ENCODE measurements around the gene HDAC2.
"Not testable (repeated sequence)": the region's sequence is repeated elsewhere in the genome, so short reads cannot be mapped to it uniquely, and the experiment has no call there.

The HDAC2 gene

GRCh38 chr6:113910285-113910684 lies 60.7 kb downstream of the HDAC2 start:
- H3K9me3 ChIP-seq (ENCODE audit: control insufficient read depth, insufficient read depth, low read length); H3K36me3 ChIP-seq (ENCODE audit: control insufficient read depth, insufficient read depth, low read length); H3K4me3 ChIP-seq (ENCODE audit: low read depth, low read length); H3K27ac ChIP-seq (ENCODE audit: low read depth, low read length); H3K27me3 ChIP-seq (ENCODE audit: control insufficient read depth, insufficient read depth, low read length); H3K9ac ChIP-seq (ENCODE audit: low read depth, low read length); H3K4me1 ChIP-seq (ENCODE audit: control insufficient read depth, insufficient read depth, low read length): not testable (repeated sequence)

- Histone ChIP-seq H3K4me3 (ENCODE audit: low read depth, low read length) (no peak overlapping the region), H3K27ac (ENCODE audit: low read depth, low read length) (no peak overlapping the region), H3K9ac (ENCODE audit: low read depth, low read length) (no peak overlapping the region), H3K36me3 (ENCODE audit: control insufficient read depth, insufficient read depth, low read length) (no peaks in the 10 kb centered on the region), H3K27me3 (ENCODE audit: control insufficient read depth, insufficient read depth, low read length) (no peaks in the 10 kb centered on the region), H3K9me3 (ENCODE audit: control insufficient read depth, insufficient read depth, low read length) (no peaks in the 10 kb centered on the region), H3K4me1 (ENCODE audit: control insufficient read depth, insufficient read depth, low read length) (no peaks in the 10 kb centered on the region; the same call in 1 of the 2 replicates)
Observed at GRCh38 chr6:113909224-113909856, 61.6 kb downstream of the HDAC2 start.

- Histone ChIP-seq H3K36me3 (ENCODE audit: control insufficient read depth, insufficient read depth, low read length) (no peaks in the 10 kb centered on the region), H3K4me3 (ENCODE audit: low read depth, low read length) (no peak overlapping the region), H3K27ac (ENCODE audit: low read depth, low read length) (no peak overlapping the region), H3K9ac (ENCODE audit: low read depth, low read length) (no peak overlapping the region), H3K9me3 (ENCODE audit: control insufficient read depth, insufficient read depth, low read length) (no peaks in the 10 kb centered on the region), H3K4me1 (ENCODE audit: control insufficient read depth, insufficient read depth, low read length) (peaks cover 3% of the 10 kb centered on the region; the same call in 1 of the 2 replicates), H3K27me3 (ENCODE audit: control insufficient read depth, insufficient read depth, low read length) (no peaks in the 10 kb centered on the region)
Observed at GRCh38 chr6:113908801-113909200, 62.1 kb downstream of the HDAC2 start.

DNA sequence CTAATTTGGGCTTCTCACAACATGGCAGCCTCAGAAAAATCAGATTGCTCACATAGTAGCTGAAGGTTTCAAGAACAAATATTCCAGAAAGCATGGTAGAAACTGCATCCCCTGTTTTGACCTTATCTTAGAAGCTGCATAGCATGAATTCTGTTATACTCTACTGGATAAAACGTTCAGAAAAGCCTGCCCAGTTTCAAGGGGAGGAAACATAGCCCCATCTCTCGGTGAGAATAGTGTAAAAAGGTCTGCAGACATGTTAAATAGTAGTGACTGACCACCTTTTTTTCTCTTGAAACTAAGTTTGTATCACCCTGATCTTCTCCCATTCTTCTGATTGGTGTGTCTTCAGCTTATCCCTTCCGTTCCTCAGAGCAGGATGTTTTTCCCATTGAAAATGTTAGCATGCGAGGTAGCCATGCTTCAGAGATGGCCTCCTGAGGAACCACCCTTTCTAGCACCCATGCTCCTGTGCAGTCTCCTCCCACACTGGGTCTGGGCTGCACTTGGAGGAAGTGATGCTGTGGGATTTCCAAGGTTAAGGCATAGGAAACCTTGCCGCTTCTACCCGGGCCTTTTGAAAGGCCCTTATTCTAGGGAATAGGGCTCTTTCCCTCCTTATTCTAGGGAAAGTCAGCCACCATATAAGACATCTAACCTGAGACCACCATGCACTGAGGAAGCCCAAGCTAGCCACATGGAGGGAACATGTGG lies 63.7 kb downstream of the HDAC2 start:
- peaks cover 3% of the 10 kb centered on the region; the same call in 1 of the 2 replicates for H3K4me1 ChIP-seq (ENCODE audit: control insufficient read depth, insufficient read depth, low read length)
- H3K27ac ChIP-seq (ENCODE audit: low read depth, low read length), result no peak overlapping the region
- H3K9ac ChIP-seq (ENCODE audit: low read depth, low read length), result no peak overlapping the region
- no peaks in the 10 kb centered on the region for H3K27me3 ChIP-seq (ENCODE audit: control insufficient read depth, insufficient read depth, low read length)
- H3K4me3 ChIP-seq (ENCODE audit: low read depth, low read length), result no peak overlapping the region
- no peaks in the 10 kb centered on the region for H3K36me3 ChIP-seq (ENCODE audit: control insufficient read depth, insufficient read depth, low read length)
- no peaks in the 10 kb centered on the region for H3K9me3 ChIP-seq (ENCODE audit: control insufficient read depth, insufficient read depth, low read length)

GRCh38 chr6:113903666-113904330 lies 67.2 kb downstream of the HDAC2 start:
- H3K9ac ChIP-seq (ENCODE audit: low read depth, low read length), result no peak overlapping the region
- no peak overlapping the region for H3K27ac ChIP-seq (ENCODE audit: low read depth, low read length)
- no peak overlapping the region for H3K4me3 ChIP-seq (ENCODE audit: low read depth, low read length)

GRCh38 chr6:113901482-113901881 lies 69.5 kb downstream of the HDAC2 start:
- H3K27ac ChIP-seq (ENCODE audit: low read depth, low read length), result no peak overlapping the region
- H3K9me3 ChIP-seq (ENCODE audit: control insufficient read depth, insufficient read depth, low read length), result peaks cover 5% of the 10 kb centered on the region; the same call in 1 of the 2 replicates
- no peaks in the 10 kb centered on the region for H3K27me3 ChIP-seq (ENCODE audit: control insufficient read depth, insufficient read depth, low read length)
- H3K9ac ChIP-seq (ENCODE audit: low read depth, low read length), result no peak overlapping the region
- H3K4me1 ChIP-seq (ENCODE audit: control insufficient read depth, insufficient read depth, low read length), result peaks cover 3% of the 10 kb centered on the region; the same call in 1 of the 2 replicates
- no peaks in the 10 kb centered on the region for H3K36me3 ChIP-seq (ENCODE audit: control insufficient read depth, insufficient read depth, low read length)
- no peak overlapping the region for H3K4me3 ChIP-seq (ENCODE audit: low read depth, low read length)

More at GRCh38 chr6:113903666-113904330, 67.2 kb downstream of the HDAC2 start:
- Histone ChIP-seq H3K36me3 (ENCODE audit: control insufficient read depth, insufficient read depth, low read length) (no peaks in the 10 kb centered on the region), H3K27me3 (ENCODE audit: control insufficient read depth, insufficient read depth, low read length) (no peaks in the 10 kb centered on the region), H3K9me3 (ENCODE audit: control insufficient read depth, insufficient read depth, low read length) (no peaks in the 10 kb centered on the region), H3K4me1 (ENCODE audit: control insufficient read depth, insufficient read depth, low read length) (peaks cover 3% of the 10 kb centered on the region; the same call in 1 of the 2 replicates)

- Histone ChIP-seq H3K27ac (ENCODE audit: low read depth, low read length) (no peak overlapping the region), H3K36me3 (ENCODE audit: control insufficient read depth, insufficient read depth, low read length) (no peaks in the 10 kb centered on the region), H3K4me1 (ENCODE audit: control insufficient read depth, insufficient read depth, low read length) (0 out of 2 replicates have a peak, but pooled peaks cover 3% of the 10 kb centered on the region), H3K9me3 (ENCODE audit: control insufficient read depth, insufficient read depth, low read length) (peaks cover 5% of the 10 kb centered on the region; the same call in 1 of the 2 replicates), H3K27me3 (ENCODE audit: control insufficient read depth, insufficient read depth, low read length) (no peaks in the 10 kb centered on the region), H3K9ac (ENCODE audit: low read depth, low read length) (no peak overlapping the region), H3K4me3 (ENCODE audit: low read depth, low read length) (no peak overlapping the region)
Observed at GRCh38 chr6:113894712-113895674, 76.0 kb downstream of the HDAC2 start.

- Histone ChIP-seq H3K27ac (ENCODE audit: low read depth, low read length) (no peak overlapping the region), H3K27me3 (ENCODE audit: control insufficient read depth, insufficient read depth, low read length) (no peaks in the 10 kb centered on the region), H3K4me3 (ENCODE audit: low read depth, low read length) (no peak overlapping the region), H3K36me3 (ENCODE audit: control insufficient read depth, insufficient read depth, low read length) (no peaks in the 10 kb centered on the region), H3K4me1 (ENCODE audit: control insufficient read depth, insufficient read depth, low read length) (0 out of 2 replicates have a peak, but pooled peaks cover 3% of the 10 kb centered on the region), H3K9me3 (ENCODE audit: control insufficient read depth, insufficient read depth, low read length) (peaks cover 5% of the 10 kb centered on the region; the same call in 1 of the 2 replicates), H3K9ac (ENCODE audit: low read depth, low read length) (no peak overlapping the region)
Observed at GRCh38 chr6:113893866-113894265, 77.1 kb downstream of the HDAC2 start.

GRCh38 chr6:113893451-113893850 lies 77.5 kb downstream of the HDAC2 start:
- Histone ChIP-seq H3K27me3 (ENCODE audit: control insufficient read depth, insufficient read depth, low read length) (no peaks in the 10 kb centered on the region), H3K9me3 (ENCODE audit: control insufficient read depth, insufficient read depth, low read length) (peaks cover 5% of the 10 kb centered on the region; the same call in 1 of the 2 replicates), H3K36me3 (ENCODE audit: control insufficient read depth, insufficient read depth, low read length) (no peaks in the 10 kb centered on the region), H3K27ac (ENCODE audit: low read depth, low read length) (no peak overlapping the region), H3K4me3 (ENCODE audit: low read depth, low read length) (no peak overlapping the region), H3K9ac (ENCODE audit: low read depth, low read length) (no peak overlapping the region), H3K4me1 (ENCODE audit: control insufficient read depth, insufficient read depth, low read length) (0 out of 2 replicates have a peak, but pooled peaks cover 3% of the 10 kb centered on the region)

DNA sequence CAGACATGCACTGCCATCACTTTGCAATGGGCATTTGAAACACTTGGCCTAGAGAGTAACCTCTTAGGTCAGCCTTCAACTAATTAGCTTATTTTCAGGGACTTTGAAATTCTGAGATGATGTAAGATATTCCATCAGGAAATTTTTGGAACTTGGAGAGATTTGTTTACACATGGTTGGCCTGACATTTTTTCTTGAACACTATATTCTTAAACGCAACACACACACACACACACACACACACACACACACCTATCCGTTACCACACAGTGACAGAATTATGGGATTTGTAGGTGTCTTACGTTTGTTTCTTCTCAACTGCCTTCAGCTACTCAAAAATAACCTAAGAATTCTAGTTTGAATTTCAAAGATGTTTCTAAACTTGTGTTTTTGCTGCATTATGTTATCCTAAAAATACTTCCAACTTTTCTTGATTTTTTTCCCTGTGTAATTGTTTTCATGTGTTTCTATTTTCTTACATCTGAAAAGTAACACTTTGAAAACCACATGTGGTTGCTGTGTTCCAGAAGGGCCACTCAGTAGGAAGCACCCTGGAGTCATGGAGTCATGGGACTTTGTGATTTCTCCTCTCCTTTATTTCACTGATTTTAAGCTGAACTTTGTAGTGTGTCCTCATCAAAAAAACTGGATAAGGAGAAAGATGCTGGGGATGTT lies 81.9 kb downstream of the HDAC2 start:
- H3K27ac ChIP-seq (ENCODE audit: low read depth, low read length), result no peak overlapping the region
- H3K9ac ChIP-seq (ENCODE audit: low read depth, low read length), result no peak overlapping the region
- no peaks in the 10 kb centered on the region for H3K36me3 ChIP-seq (ENCODE audit: control insufficient read depth, insufficient read depth, low read length)
- no peaks in the 10 kb centered on the region for H3K9me3 ChIP-seq (ENCODE audit: control insufficient read depth, insufficient read depth, low read length)
- no peaks in the 10 kb centered on the region for H3K27me3 ChIP-seq (ENCODE audit: control insufficient read depth, insufficient read depth, low read length)
- H3K4me1 ChIP-seq (ENCODE audit: control insufficient read depth, insufficient read depth, low read length), result no peaks in the 10 kb centered on the region
- no peak overlapping the region for H3K4me3 ChIP-seq (ENCODE audit: low read depth, low read length)

All from HUES48 (cell line).